Mesodermal cell (in vitro differentiated cells): ENCODE measurements around the gene PARM1.

Source experiments
- H3K27ac ChIP-seq: 2 replicates; pipeline ENCODE4 v1.7.0; 2013; ENCODE audit warnings: mild to moderate bottlenecking, low read depth, low read length, moderate library complexity; ENCODE audit not compliant: severe bottlenecking
- H3K36me3 ChIP-seq: 2 replicates; pipeline ENCODE4 v1.7.1; 2013; ENCODE audit warnings: mild to moderate bottlenecking, low read length, moderate library complexity; ENCODE audit not compliant: control insufficient read depth, insufficient read depth
- H3K4me1 ChIP-seq: one replicate; pipeline ENCODE4 v1.7.1; 2013; ENCODE audit warnings: mild to moderate bottlenecking, low read length; ENCODE audit not compliant: insufficient read depth, control insufficient read depth, poor library complexity, severe bottlenecking
- H3K4me3 ChIP-seq: 2 replicates; pipeline ENCODE4 v1.7.0; 2013; ENCODE audit warnings: low read length, control low read depth, mild to moderate bottlenecking; ENCODE audit not compliant: insufficient read depth, poor library complexity, severe bottlenecking; ENCODE audit errors: extremely low read depth
- H3K9me3 ChIP-seq: 2 replicates; pipeline ENCODE4 v1.7.1; 2013; ENCODE audit warnings: mild to moderate bottlenecking, low read length, moderate library complexity; ENCODE audit not compliant: control insufficient read depth
- WGBS, 2 experiments: methylation state at CpG; one replicate each; pipeline ENCODE4 v1.1.5; 2013; ENCODE audit warnings: missing lambda C conversion rate in 2 of 2; ENCODE audit not compliant: insufficient coverage in 2 of 2; 5-methylcytosine and 5-hydroxymethylcytosine counted together

PARM1 gene

GRCh38 chr4:75004755-75005668 lies 72.1 kb downstream of the PARM1 start:
- Histone ChIP-seq H3K27ac (no peak overlapping the region), H3K4me3 (no peak overlapping the region), H3K36me3 (no peaks in the 10 kb centered on the region), H3K9me3 (no peaks in the 10 kb centered on the region), H3K4me1 (peaks cover 5% of the 10 kb centered on the region)
- WGBS, 2 experiments, result 88 to 90% methylated on average over 4 to 6 of the region's 9 CpGs

GRCh38 chr4:75005727-75006126 lies 72.8 kb downstream of the PARM1 start:
- H3K4me3 ChIP-seq, result no peak overlapping the region
- no peaks in the 10 kb centered on the region for H3K9me3 ChIP-seq
- WGBS, 2 experiments, result 100% methylated on average over 1 of the region's 1 CpG
- H3K27ac ChIP-seq, result no peak overlapping the region
- no peaks in the 10 kb centered on the region for H3K36me3 ChIP-seq
- H3K4me1 ChIP-seq, result peaks cover 5% of the 10 kb centered on the region

- no peak overlapping the region for H3K4me3 ChIP-seq
- no peaks in the 10 kb centered on the region for H3K9me3 ChIP-seq
- no peaks in the 10 kb centered on the region for H3K4me1 ChIP-seq
- no peak overlapping the region for H3K27ac ChIP-seq
- 75 to 96% methylated on average over 1 to 3 of the region's 3 CpGs for WGBS, 2 experiments
- no peaks in the 10 kb centered on the region for H3K36me3 ChIP-seq
Measured at GRCh38 chr4:75007891-75008290, 75.0 kb downstream of the PARM1 start.

GRCh38 chr4:75009138-75009537 lies 76.2 kb downstream of the PARM1 start:
- Histone ChIP-seq H3K36me3 (no peaks in the 10 kb centered on the region), H3K4me3 (no peak overlapping the region), H3K9me3 (no peaks in the 10 kb centered on the region), H3K4me1 (no peaks in the 10 kb centered on the region), H3K27ac (no peak overlapping the region)
- no CpG with 5 or more reads among the region's 1 CpG for WGBS, 2 experiments

GRCh38 chr4:75011131-75011795 lies 78.3 kb downstream of the PARM1 start:
- H3K36me3 ChIP-seq, result no peaks in the 10 kb centered on the region
- H3K9me3 ChIP-seq, result no peaks in the 10 kb centered on the region
- no peaks in the 10 kb centered on the region for H3K4me1 ChIP-seq
- 92 to 100% methylated on average over 3 to 4 of the region's 4 CpGs for WGBS, 2 experiments
- no peak overlapping the region for H3K4me3 ChIP-seq
- no peak overlapping the region for H3K27ac ChIP-seq

- Histone ChIP-seq H3K27ac (no peak overlapping the region), H3K36me3 (no peaks in the 10 kb centered on the region), H3K4me3 (no peak overlapping the region), H3K4me1 (no peaks in the 10 kb centered on the region), H3K9me3 (no peaks in the 10 kb centered on the region)
- no CpG with 5 or more reads among the region's 2 CpGs for WGBS, 2 experiments
Measured at GRCh38 chr4:75015627-75016026, 82.7 kb downstream of the PARM1 start.

GRCh38 chr4:75016472-75016871 lies 83.6 kb downstream of the PARM1 start:
- H3K4me3 ChIP-seq, result no peak overlapping the region
- no peak overlapping the region for H3K27ac ChIP-seq
- H3K36me3 ChIP-seq, result no peaks in the 10 kb centered on the region
- H3K4me1 ChIP-seq, result no peaks in the 10 kb centered on the region
- WGBS, 2 experiments, result 82 to 83% methylated on average over 3 to 6 of the region's 6 CpGs
- H3K9me3 ChIP-seq, result no peaks in the 10 kb centered on the region

- Histone ChIP-seq H3K27ac (no peak overlapping the region), H3K4me1 (no peaks in the 10 kb centered on the region), H3K4me3 (no peak overlapping the region), H3K36me3 (no peaks in the 10 kb centered on the region), H3K9me3 (no peaks in the 10 kb centered on the region)
- 64 to 67% methylated on average over 2 to 3 of the region's 3 CpGs for WGBS, 2 experiments
Measured at GRCh38 chr4:75018811-75019479, 86.0 kb downstream of the PARM1 start.

GRCh38 chr4:75025431-75025830 lies 92.5 kb downstream of the PARM1 start:
- no peak overlapping the region for H3K27ac ChIP-seq
- 89 to 93% methylated on average over 3 of the region's 5 CpGs for WGBS, 2 experiments

GRCh38 chr4:75028196-75028854 lies 95.4 kb downstream of the PARM1 start:
- 83 to 87% methylated on average over 1 to 3 of the region's 6 CpGs for WGBS, 2 experiments
- Histone ChIP-seq H3K27ac (no peak overlapping the region), H3K9me3 (no peaks in the 10 kb centered on the region), H3K36me3 (no peaks in the 10 kb centered on the region), H3K4me1 (no peaks in the 10 kb centered on the region), H3K4me3 (no peak overlapping the region)

More at GRCh38 chr4:75025431-75025830, 92.5 kb downstream of the PARM1 start:
- Histone ChIP-seq H3K4me1 (no peaks in the 10 kb centered on the region), H3K4me3 (no peak overlapping the region), H3K36me3 (no peaks in the 10 kb centered on the region), H3K9me3 (no peaks in the 10 kb centered on the region)
